Smooth muscle cell (in vitro differentiated cells): ENCODE data around the gene STOML3. TPM values are rescaled to one million over a fixed set of nuclear protein-coding genes. Genes with fewer than 3 reads are reported as not detected.

ENCODE experiments used
- DNase-seq: peaks from one replicate; lab custom pipeline; 2025; ENCODE audit not compliant: unreplicated experiment; lab: John Stamatoyannopoulos, UW
- H2AFZ ChIP-seq: fragments of 200-600 bp; sonication (generic); 2 replicates; pipeline ENCODE4 v1.6.0; 2016; ENCODE audit warnings: antibody characterized with exemption, low read depth, mild to moderate bottlenecking
- H3F3A ChIP-seq: fragments of 200-600 bp; sonication (generic); 2 replicates; pipeline ENCODE4 v1.6.0; 2017; ENCODE audit warnings: antibody characterized with exemption, low read depth
- H3K27ac ChIP-seq: fragments of 200-600 bp; sonication (generic); 2 replicates; pipeline ENCODE4 v1.5.1; 2016; ENCODE audit warnings: low read depth, mild to moderate bottlenecking
- H3K27me3 ChIP-seq: fragments of 200-600 bp; sonication (generic); 2 replicates; pipeline ENCODE4 v1.6.1; 2016; ENCODE audit warnings: low read depth, mild to moderate bottlenecking
- H3K36me3 ChIP-seq: fragments of 200-600 bp; sonication (generic); 2 replicates; pipeline ENCODE4 v1.5.1; 2016; ENCODE audit warnings: low read depth
- H3K4me1 ChIP-seq: fragments of 200-600 bp; sonication (generic); 2 replicates; pipeline ENCODE4 v1.5.1; 2016; ENCODE audit warnings: low read depth
- H3K4me2 ChIP-seq: fragments of 200-600 bp; sonication (generic); 2 replicates; pipeline ENCODE4 v1.6.0; 2016; ENCODE audit warnings: mild to moderate bottlenecking
- H3K4me3 ChIP-seq: fragments of 200-600 bp; sonication (generic); 2 replicates; pipeline ENCODE4 v1.5.1; 2016; ENCODE audit warnings: mild to moderate bottlenecking
- H3K79me2 ChIP-seq: fragments of 200-600 bp; sonication (generic); 2 replicates; pipeline ENCODE4 v1.6.0; 2016; ENCODE audit warnings: low read depth, mild to moderate bottlenecking
- H3K9ac ChIP-seq: fragments of 200-600 bp; sonication (generic); 2 replicates; pipeline ENCODE4 v1.6.0; 2016; ENCODE audit warnings: low read depth
- H3K9me3 ChIP-seq: fragments of 200-600 bp; sonication (generic); replicated peaks from 2 replicates; pipeline ENCODE4 v1.5.1; 2016; ENCODE audit warnings: low read depth
- H4K20me1 ChIP-seq: fragments of 200-600 bp; sonication (generic); 2 replicates; pipeline ENCODE4 v1.6.0; 2016; ENCODE audit warnings: low read depth
- WGBS: methylation state at CpG from one replicate; pipeline ENCODE4 v1.1.7; 2016; ENCODE audit warnings: low lambda C conversion rate; 5-methylcytosine and 5-hydroxymethylcytosine counted together
- polyA plus RNA-seq: library from polyadenylated mRNA; unstranded; fragments of >200 nt; fragmentation: Nextera tagmentation; extraction: Ambion mirVana; gene quantifications from 2 replicates; pipeline ENCODE4 v1.2.1, GENCODE V29; 2016
- total RNA-seq: library from RNA; depleted of rRNA; stranded (reverse); fragments of >200 nt; gene quantifications from 2 replicates; pipeline ENCODE4 v1.2.3, GENCODE V29; 2014
- TF ChIP-seq, protein P1 (sequence below): fragments of 200-600 bp; sonication (generic); IDR thresholded peaks from 2 replicates; pipeline ENCODE4 v1.5.1; 2017; ENCODE audit warnings: borderline replicate concordance, mild to moderate bottlenecking, antibody characterized with exemption; ENCODE audit not compliant: insufficient read depth, poor library complexity, severe bottlenecking

Gene STOML3
- total and polyA plus RNA-seq, 2 experiments from 2014 or later, result not detected

DNA sequence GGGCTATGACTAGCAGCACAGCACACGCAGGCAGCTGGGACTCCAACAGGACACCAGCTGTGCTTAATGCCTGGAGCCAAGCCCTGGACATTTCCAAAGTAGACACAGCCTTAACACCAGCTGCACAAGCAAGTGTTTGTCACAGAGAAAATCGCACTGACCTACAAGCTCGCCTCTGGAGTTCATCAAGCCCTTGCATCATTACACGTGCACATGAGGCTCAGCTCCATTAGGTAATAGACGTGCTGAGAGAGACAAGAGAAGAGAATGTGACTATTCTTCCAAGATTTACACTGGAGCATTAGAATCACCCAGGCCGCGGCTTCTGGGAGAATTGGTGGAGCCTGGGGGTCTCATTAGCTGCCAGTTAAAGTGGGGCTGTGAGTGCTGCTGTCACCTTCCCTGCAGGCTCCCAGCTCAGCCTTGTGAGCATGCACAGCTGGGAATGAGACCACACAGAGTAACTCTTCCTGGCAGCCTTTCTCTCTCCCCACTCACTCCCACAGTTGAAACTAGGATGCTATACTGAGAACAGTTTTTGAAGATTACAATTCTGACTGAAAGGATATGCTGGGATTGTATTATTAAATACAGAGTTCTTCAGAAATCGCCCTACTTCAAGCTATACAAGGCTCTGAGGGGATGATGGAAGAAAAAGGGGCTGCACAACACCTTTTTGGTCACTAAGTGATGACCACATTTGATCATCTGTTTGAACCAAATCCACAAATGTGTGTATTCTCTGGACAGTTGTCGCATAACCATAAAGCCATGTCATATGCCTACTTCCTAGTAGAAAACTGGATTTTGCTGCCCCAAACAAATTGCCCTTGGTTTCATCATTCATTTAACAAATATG, 10.5 kb downstream of the STOML3 start:
- Histone ChIP-seq H3K4me1 (peaks cover 19% of the 10 kb centered on the region), H3K9me3 (no peaks in the 10 kb centered on the region), H3K4me2 (no peak overlapping the region), H3K4me3 (no peak overlapping the region), H3K9ac (no peak overlapping the region), H3K36me3 (no peaks in the 10 kb centered on the region), H4K20me1 (no peaks in the 10 kb centered on the region), H3F3A (no peaks in the 10 kb centered on the region), H3K27me3 (no peaks in the 10 kb centered on the region), H3K27ac (no peak overlapping the region), H3K79me2 (no peaks in the 10 kb centered on the region), H2AFZ (no peak overlapping the region)
- 69% methylated on average over 9 of the region's 9 CpGs for WGBS
- DNase-seq, result no peak
- TF ChIP-seq, protein P1, sequence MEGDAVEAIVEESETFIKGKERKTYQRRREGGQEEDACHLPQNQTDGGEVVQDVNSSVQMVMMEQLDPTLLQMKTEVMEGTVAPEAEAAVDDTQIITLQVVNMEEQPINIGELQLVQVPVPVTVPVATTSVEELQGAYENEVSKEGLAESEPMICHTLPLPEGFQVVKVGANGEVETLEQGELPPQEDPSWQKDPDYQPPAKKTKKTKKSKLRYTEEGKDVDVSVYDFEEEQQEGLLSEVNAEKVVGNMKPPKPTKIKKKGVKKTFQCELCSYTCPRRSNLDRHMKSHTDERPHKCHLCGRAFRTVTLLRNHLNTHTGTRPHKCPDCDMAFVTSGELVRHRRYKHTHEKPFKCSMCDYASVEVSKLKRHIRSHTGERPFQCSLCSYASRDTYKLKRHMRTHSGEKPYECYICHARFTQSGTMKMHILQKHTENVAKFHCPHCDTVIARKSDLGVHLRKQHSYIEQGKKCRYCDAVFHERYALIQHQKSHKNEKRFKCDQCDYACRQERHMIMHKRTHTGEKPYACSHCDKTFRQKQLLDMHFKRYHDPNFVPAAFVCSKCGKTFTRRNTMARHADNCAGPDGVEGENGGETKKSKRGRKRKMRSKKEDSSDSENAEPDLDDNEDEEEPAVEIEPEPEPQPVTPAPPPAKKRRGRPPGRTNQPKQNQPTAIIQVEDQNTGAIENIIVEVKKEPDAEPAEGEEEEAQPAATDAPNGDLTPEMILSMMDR, result no peak

DNA sequence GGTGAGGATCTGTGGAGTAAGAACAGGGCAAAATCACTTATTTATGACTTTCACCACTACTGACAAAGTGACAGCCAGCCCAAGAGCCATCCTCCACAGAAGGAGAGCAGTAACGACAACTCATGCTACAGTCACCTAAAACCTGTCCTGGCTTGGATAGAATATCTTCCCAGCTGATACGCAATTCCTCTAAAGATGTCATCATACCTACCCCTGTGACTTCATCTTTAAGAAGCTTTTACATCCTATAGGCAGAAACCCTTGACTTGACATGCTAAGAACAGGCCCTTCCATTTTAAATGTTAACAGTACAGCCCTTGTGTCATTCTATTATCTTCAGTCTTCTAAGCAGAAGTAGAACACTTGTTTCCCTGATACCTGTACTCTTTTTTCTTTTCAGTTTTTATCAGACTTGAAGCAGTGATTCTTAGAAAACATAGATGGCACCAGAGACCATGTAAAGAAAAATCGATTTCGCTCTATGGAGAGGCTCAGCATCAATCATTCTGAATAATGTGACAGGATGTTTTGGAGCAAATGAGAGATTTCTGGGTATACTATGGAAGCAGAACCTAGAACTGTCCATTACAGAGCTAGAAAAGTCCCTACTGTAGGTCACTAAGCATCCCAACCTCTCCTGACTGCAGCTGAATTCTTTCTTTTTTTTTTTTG, 20.1 kb downstream of the STOML3 start:
- DNase-seq, result no peak
- TF ChIP-seq, protein P1, result no peak
- WGBS, result 86% methylated on average over 4 of the region's 4 CpGs
- H3K9me3 ChIP-seq, result no peaks in the 10 kb centered on the region
- H3K27me3 ChIP-seq, result no peaks in the 10 kb centered on the region
- no peak overlapping the region for H2AFZ ChIP-seq
- H3K79me2 ChIP-seq, result no peaks in the 10 kb centered on the region
- H3K27ac ChIP-seq, result no peak overlapping the region
- H3K4me3 ChIP-seq, result no peak overlapping the region
- no peak overlapping the region for H3K4me2 ChIP-seq
- H4K20me1 ChIP-seq, result no peaks in the 10 kb centered on the region
- no peaks in the 10 kb centered on the region for H3K36me3 ChIP-seq
- no peak overlapping the region for H3K9ac ChIP-seq
- H3K4me1 ChIP-seq, result no peaks in the 10 kb centered on the region
- H3F3A ChIP-seq, result no peaks in the 10 kb centered on the region

DNA sequence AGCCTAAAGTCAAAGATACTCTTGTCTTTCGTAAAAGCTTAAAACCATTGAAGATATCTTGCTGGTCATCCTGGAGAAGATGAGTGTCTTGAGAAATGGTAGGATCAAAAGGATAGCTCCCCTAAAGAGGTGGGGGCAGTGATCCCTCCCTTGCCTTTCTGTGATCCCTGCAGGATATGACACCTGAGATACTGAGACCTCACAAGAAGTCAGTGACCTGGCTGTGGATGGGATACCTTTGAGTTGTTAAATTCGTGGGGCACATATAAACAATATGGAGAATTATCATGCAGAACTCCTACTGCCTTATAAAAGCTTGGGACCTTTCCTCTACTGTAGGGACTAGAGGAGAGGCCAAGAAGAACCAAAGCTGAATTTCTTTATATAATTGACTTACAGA, 21.4 kb downstream of the STOML3 start:
- TF ChIP-seq, protein P1, result no peak
- no peaks in the 10 kb centered on the region for H4K20me1 ChIP-seq
- H3K4me3 ChIP-seq, result no peak overlapping the region
- H3K4me2 ChIP-seq, result no peak overlapping the region
- no peaks in the 10 kb centered on the region for H3K9me3 ChIP-seq
- H3K9ac ChIP-seq, result no peak overlapping the region
- H2AFZ ChIP-seq, result no peak overlapping the region
- H3K27ac ChIP-seq, result no peak overlapping the region
- H3K4me1 ChIP-seq, result no peaks in the 10 kb centered on the region
- no peaks in the 10 kb centered on the region for H3K36me3 ChIP-seq
- H3K27me3 ChIP-seq, result no peaks in the 10 kb centered on the region
- 60% methylated on average over 2 of the region's 2 CpGs for WGBS
- no peak for DNase-seq
- H3F3A ChIP-seq, result no peaks in the 10 kb centered on the region
- H3K79me2 ChIP-seq, result no peaks in the 10 kb centered on the region
